ENCODE results near the gene SLC8A1.

Gene SLC8A1

GRCh38 chr2:40300391-40300790, 151.5 kb downstream of the SLC8A1 start:
- DNase-seq, result no peak

GRCh38 chr2:40299781-40300180, 152.1 kb downstream of the SLC8A1 start:
- no peak for DNase-seq

- DNase-seq, result no peak
These were observed 152.7 kb downstream of the SLC8A1 start for GRCh38 chr2:40299173-40299572.

GRCh38 chr2:40298026-40298425, 153.9 kb downstream of the SLC8A1 start:
- DNase-seq, result no peak

GRCh38 chr2:40292291-40292690, 159.6 kb downstream of the SLC8A1 start:
- no peak for DNase-seq

- no peak for DNase-seq
These were observed 162.0 kb downstream of the SLC8A1 start for GRCh38 chr2:40289771-40290404.

- no peak for DNase-seq
These were observed 164.1 kb downstream of the SLC8A1 start for GRCh38 chr2:40287773-40288172.

- DNase-seq, result no peak
These were observed 164.7 kb downstream of the SLC8A1 start for GRCh38 chr2:40287195-40287594.

- DNase-seq, result no peak
These were observed 165.2 kb downstream of the SLC8A1 start for GRCh38 chr2:40286721-40287120.

GRCh38 chr2:40285391-40285790, 166.5 kb downstream of the SLC8A1 start:
- DNase-seq, result no peak

GRCh38 chr2:40284797-40285196, 167.1 kb downstream of the SLC8A1 start:
- no peak for DNase-seq

- DNase-seq, result no peak
These were observed 168.6 kb downstream of the SLC8A1 start for GRCh38 chr2:40283111-40283909.

- DNase-seq, result no peak
These were observed 169.5 kb downstream of the SLC8A1 start for GRCh38 chr2:40282428-40282827.

- no peak for DNase-seq
These were observed 170.6 kb downstream of the SLC8A1 start for GRCh38 chr2:40281021-40281940.

GRCh38 chr2:40279482-40279881, 172.4 kb downstream of the SLC8A1 start:
- DNase-seq, result no peak

- no peak for DNase-seq
These were observed 172.9 kb downstream of the SLC8A1 start for GRCh38 chr2:40279001-40279400.

GRCh38 chr2:40276076-40276475, 175.8 kb downstream of the SLC8A1 start:
- DNase-seq, result no peak

GRCh38 chr2:40274270-40274669, 177.6 kb downstream of the SLC8A1 start:
- no peak for DNase-seq

- DNase-seq, result no peak
These were observed 178.1 kb downstream of the SLC8A1 start for GRCh38 chr2:40273734-40274182.

GRCh38 chr2:40271094-40271493, 180.8 kb downstream of the SLC8A1 start:
- no peak for DNase-seq

- DNase-seq, result no peak
These were observed 181.5 kb downstream of the SLC8A1 start for GRCh38 chr2:40270372-40270771.

- DNase-seq, result no peak
These were observed 183.3 kb downstream of the SLC8A1 start for GRCh38 chr2:40268566-40268965.

GRCh38 chr2:40266201-40266600, 185.7 kb downstream of the SLC8A1 start:
- no peak for DNase-seq
